Fibroblast of lung (primary cell): ENCODE measurements around the gene LPCAT1.

Source experiments
- CTCF ChIP-seq, 2 donors: IDR thresholded peaks in 1 of 2; conservative IDR thresholded peaks in 1 of 2; 1 replicate in 1 of 2; 2 replicates in 1 of 2; pipeline ENCODE4 v1.5.1; 2011 to 2012; ENCODE audit warnings: low read length in 2 of 2, control low read depth in 1 of 2, inconsistent platforms in 1 of 2, low read depth in 1 of 2, mild to moderate bottlenecking in 1 of 2
- EZH2 ChIP-seq: IDR thresholded peaks from 2 replicates; pipeline ENCODE4 v1.5.1; 2012; ENCODE audit warnings: low read length, control low read depth, mild to moderate bottlenecking; ENCODE audit errors: missing control alignments

- no peak for TF ChIP-seq EZH2
- no peak for TF ChIP-seq CTCF (conservative IDR thresholded peaks at IDR 0.05 in 1 of 2, IDR thresholded peaks at IDR 0.05 in 1 of 2; ENCODE audit: low read depth in 1 of 2, low read length in 2 of 2)
Measured at GRCh38 chr5:1536871-1537602, 13.3 kb upstream of the LPCAT1 start.
